ENCODE data around the gene ST14.
A peak's percentile ranks its signal among the peaks of the same experiment; 100 is the strongest.
"Not testable (repeated sequence)": the region's sequence is repeated elsewhere in the genome, so short reads cannot be mapped to it uniquely, and the experiment has no call there.

The ST14 gene

GRCh38 chr11:130163346-130164220 is 4.0 kb downstream of the ST14 start:
- H3K27me3 ChIP-seq (ENCODE audit: insufficient read depth, low read length), result peaks cover 42% of the 10 kb centered on the region
- H3K79me2 ChIP-seq (ENCODE audit: control insufficient read depth, insufficient read depth, low read length, unreplicated experiment), result no peaks in the 10 kb centered on the region
- H3K36me3 ChIP-seq (ENCODE audit: insufficient read depth, low read length), result no peaks in the 10 kb centered on the region
- H3K27ac ChIP-seq (ENCODE audit: low read depth, low read length), result no peak overlapping the region
- H3K4me3 ChIP-seq (ENCODE audit: low read depth, low read length), result no peak overlapping the region
- H2AFZ ChIP-seq (ENCODE audit: low read length, unreplicated experiment), result no peak overlapping the region
- peaks cover 14% of the 10 kb centered on the region for H3K4me1 ChIP-seq (ENCODE audit: control insufficient read depth, insufficient read depth, low read length, unreplicated experiment)

DNA sequence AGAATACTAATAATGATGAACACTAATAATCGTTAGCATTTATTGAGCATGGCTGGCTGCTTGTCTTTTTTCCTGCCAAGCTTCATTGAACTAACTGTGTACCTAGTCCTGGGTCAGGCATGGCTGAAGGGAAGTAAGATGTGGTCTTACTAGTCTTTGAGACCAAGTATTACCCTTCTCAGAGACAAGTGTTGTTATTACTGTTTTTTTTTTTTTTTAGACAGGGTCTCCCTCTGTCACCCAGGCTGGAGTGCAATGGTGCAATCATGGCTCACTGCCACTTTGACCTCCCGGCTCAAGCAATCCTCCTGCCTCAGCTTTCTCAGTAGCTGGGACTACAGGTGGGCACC is 4.6 kb downstream of the ST14 start:
- Histone ChIP-seq H3K27ac (ENCODE audit: low read depth, low read length) (no peak overlapping the region), H3K36me3 (ENCODE audit: insufficient read depth, low read length) (no peaks in the 10 kb centered on the region), H3K79me2 (ENCODE audit: control insufficient read depth, insufficient read depth, low read length, unreplicated experiment) (no peaks in the 10 kb centered on the region)

DNA sequence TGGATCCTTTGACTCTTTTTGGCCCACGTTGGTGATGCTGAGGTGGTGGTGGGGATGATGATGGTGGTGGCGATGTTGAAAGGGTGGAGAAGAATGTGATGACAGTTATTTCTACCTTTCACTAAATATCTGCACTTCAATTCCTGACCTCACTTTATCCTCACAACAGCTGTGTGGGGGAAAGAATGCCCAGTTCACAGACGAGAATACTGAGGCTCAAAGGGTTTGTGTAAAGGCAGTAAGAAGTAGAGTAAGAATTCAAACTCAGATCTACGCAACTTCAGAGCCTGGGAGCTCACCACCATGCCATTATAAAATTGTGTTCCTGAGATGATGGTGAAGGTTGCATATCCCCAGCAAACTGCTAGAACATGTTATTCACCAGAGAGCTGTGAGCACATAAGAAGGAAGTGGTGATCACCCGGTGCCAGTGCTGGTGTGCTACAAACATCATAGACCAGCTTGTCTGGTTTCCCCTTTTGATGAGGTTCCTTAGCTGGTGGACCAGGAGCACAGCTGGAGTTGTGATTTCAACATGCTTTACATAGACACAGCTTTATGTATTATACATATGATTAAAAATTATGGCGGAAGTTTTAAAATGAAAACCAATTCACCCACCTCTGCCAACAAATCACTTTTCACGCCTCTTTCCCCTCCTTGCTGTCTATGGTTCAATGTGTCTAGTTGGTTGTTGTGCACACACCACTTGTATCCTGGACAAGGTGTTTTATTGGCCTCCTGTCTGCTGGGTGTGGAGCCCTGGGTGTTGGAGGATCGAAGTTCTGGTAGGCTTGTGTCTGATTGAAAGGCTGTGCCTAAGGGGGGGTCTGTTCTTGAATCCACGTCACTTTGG is 6.2 kb downstream of the ST14 start:
- Histone ChIP-seq H3K79me2 (ENCODE audit: control insufficient read depth, insufficient read depth, low read length, unreplicated experiment) (no peaks in the 10 kb centered on the region), H2AFZ (ENCODE audit: low read length, unreplicated experiment) (no peak overlapping the region), H3K27me3 (ENCODE audit: insufficient read depth, low read length) (peaks cover 20% of the 10 kb centered on the region), H3K27ac (ENCODE audit: low read depth, low read length) (peak overlapping the region; percentile 38; the same call in 1 of the 2 replicates), H3K4me3 (ENCODE audit: low read depth, low read length) (no peak overlapping the region), H3K4me1 (ENCODE audit: control insufficient read depth, insufficient read depth, low read length, unreplicated experiment) (peaks cover 14% of the 10 kb centered on the region), H3K36me3 (ENCODE audit: insufficient read depth, low read length) (no peaks in the 10 kb centered on the region)

More for the DNA sequence above, 4.6 kb downstream of the ST14 start:
- Histone ChIP-seq H3K4me1 (ENCODE audit: control insufficient read depth, insufficient read depth, low read length, unreplicated experiment) (peaks cover 14% of the 10 kb centered on the region), H3K27me3 (ENCODE audit: insufficient read depth, low read length) (peaks cover 36% of the 10 kb centered on the region), H2AFZ (ENCODE audit: low read length, unreplicated experiment) (no peak overlapping the region), H3K4me3 (ENCODE audit: low read depth, low read length) (no peak overlapping the region)

DNA sequence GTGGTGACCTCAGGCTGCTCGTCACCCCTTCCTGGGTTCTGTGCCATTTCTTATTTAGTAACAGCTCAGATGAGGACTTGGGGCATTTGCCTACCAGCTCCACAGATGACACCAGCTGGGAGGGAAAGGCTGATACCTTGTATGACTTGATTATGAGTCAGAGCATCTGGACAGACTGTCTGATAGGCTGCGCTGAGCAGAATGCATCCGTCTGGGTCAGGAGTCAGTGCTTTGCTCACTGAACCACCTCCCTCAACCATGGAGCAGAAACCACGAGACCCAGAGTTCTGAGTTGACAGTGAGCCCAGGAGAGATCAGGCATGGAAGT is 6.8 kb downstream of the ST14 start:
- Histone ChIP-seq H3K27me3 (ENCODE audit: insufficient read depth, low read length) (peaks cover 14% of the 10 kb centered on the region), H2AFZ (ENCODE audit: low read length, unreplicated experiment) (no peak overlapping the region), H3K27ac (ENCODE audit: low read depth, low read length) (peak overlapping the region; percentile 38; the same call in 1 of the 2 replicates), H3K79me2 (ENCODE audit: control insufficient read depth, insufficient read depth, low read length, unreplicated experiment) (no peaks in the 10 kb centered on the region), H3K4me3 (ENCODE audit: low read depth, low read length) (no peak overlapping the region), H3K36me3 (ENCODE audit: insufficient read depth, low read length) (no peaks in the 10 kb centered on the region), H3K4me1 (ENCODE audit: control insufficient read depth, insufficient read depth, low read length, unreplicated experiment) (peaks cover 14% of the 10 kb centered on the region)

DNA sequence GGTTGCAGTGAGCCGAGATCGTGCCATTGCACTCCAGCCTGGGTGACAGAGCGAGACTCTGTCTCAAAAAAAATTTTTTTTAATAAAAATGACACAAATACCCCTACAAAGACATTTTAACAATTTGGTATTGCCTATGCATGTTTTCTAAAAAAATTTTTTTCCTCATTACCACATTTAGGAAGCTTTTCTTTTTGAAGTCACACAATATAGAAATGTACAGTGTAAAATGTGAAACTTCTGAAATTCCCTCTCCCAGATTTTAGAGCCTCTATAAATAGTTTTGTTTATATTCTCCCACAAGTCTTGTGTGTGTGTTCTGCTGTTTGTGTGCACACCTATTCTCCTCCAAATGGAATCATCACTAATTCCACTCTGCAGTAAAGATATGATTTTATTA is 7.6 kb downstream of the ST14 start:
- Histone ChIP-seq H2AFZ (ENCODE audit: low read length, unreplicated experiment) (no peak overlapping the region), H3K27ac (ENCODE audit: low read depth, low read length) (peak overlapping the region; percentile 25; the same call in 1 of the 2 replicates), H3K4me1 (ENCODE audit: control insufficient read depth, insufficient read depth, low read length, unreplicated experiment) (peaks cover 14% of the 10 kb centered on the region), H3K4me3 (ENCODE audit: low read depth, low read length) (no peak overlapping the region), H3K79me2 (ENCODE audit: control insufficient read depth, insufficient read depth, low read length, unreplicated experiment) (no peaks in the 10 kb centered on the region), H3K27me3 (ENCODE audit: insufficient read depth, low read length) (peaks cover 7% of the 10 kb centered on the region), H3K36me3 (ENCODE audit: insufficient read depth, low read length) (no peaks in the 10 kb centered on the region)

DNA sequence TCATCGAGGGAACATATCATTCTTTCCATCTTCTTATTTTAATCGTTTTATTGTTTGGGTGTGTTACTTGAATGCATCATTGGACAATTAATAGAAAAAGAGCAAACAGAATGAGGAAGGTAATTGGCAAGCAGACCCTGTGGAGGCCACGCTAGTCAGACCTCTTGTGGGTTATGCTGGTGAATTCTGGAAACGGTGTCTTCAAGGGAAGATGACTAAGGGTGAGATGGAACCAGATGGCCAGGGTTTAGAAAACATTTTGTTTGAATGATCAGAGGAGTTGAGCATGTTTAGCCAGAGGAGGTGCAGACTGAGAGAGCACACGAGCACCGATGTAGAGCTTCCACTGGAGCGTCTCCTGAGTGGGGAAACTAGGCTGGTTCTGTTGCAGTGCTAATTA is 8.5 kb downstream of the ST14 start:
- Histone ChIP-seq H3K27me3 (ENCODE audit: insufficient read depth, low read length) (no peaks in the 10 kb centered on the region), H2AFZ (ENCODE audit: low read length, unreplicated experiment) (no peak overlapping the region), H3K4me3 (ENCODE audit: low read depth, low read length) (no peak overlapping the region), H3K79me2 (ENCODE audit: control insufficient read depth, insufficient read depth, low read length, unreplicated experiment) (no peaks in the 10 kb centered on the region), H3K36me3 (ENCODE audit: insufficient read depth, low read length) (no peaks in the 10 kb centered on the region), H3K4me1 (ENCODE audit: control insufficient read depth, insufficient read depth, low read length, unreplicated experiment) (peaks cover 14% of the 10 kb centered on the region), H3K27ac (ENCODE audit: low read depth, low read length) (no peak overlapping the region)

GRCh38 chr11:130170345-130170744 is 10.8 kb downstream of the ST14 start:
- Histone ChIP-seq H3K36me3 (ENCODE audit: insufficient read depth, low read length) (no peaks in the 10 kb centered on the region), H3K4me3 (ENCODE audit: low read depth, low read length) (no peak overlapping the region), H3K4me1 (ENCODE audit: control insufficient read depth, insufficient read depth, low read length, unreplicated experiment) (peaks cover 14% of the 10 kb centered on the region), H3K79me2 (ENCODE audit: control insufficient read depth, insufficient read depth, low read length, unreplicated experiment) (no peaks in the 10 kb centered on the region), H3K27me3 (ENCODE audit: insufficient read depth, low read length) (no peaks in the 10 kb centered on the region), H2AFZ (ENCODE audit: low read length, unreplicated experiment) (no peak overlapping the region), H3K27ac (ENCODE audit: low read depth, low read length) (no peak overlapping the region)

GRCh38 chr11:130171534-130171933 is 12.0 kb downstream of the ST14 start:
- no peaks in the 10 kb centered on the region for H3K36me3 ChIP-seq (ENCODE audit: insufficient read depth, low read length)
- no peaks in the 10 kb centered on the region for H3K27me3 ChIP-seq (ENCODE audit: insufficient read depth, low read length)
- no peak overlapping the region for H3K27ac ChIP-seq (ENCODE audit: low read depth, low read length)
- no peaks in the 10 kb centered on the region for H3K79me2 ChIP-seq (ENCODE audit: control insufficient read depth, insufficient read depth, low read length, unreplicated experiment)
- H3K4me3 ChIP-seq (ENCODE audit: low read depth, low read length), result no peak overlapping the region
- H3K4me1 ChIP-seq (ENCODE audit: control insufficient read depth, insufficient read depth, low read length, unreplicated experiment), result peaks cover 8% of the 10 kb centered on the region
- no peak overlapping the region for H2AFZ ChIP-seq (ENCODE audit: low read length, unreplicated experiment)

- H3K4me3 ChIP-seq (ENCODE audit: low read depth, low read length); H3K27me3 ChIP-seq (ENCODE audit: insufficient read depth, low read length); H3K4me1 ChIP-seq (ENCODE audit: control insufficient read depth, insufficient read depth, low read length, unreplicated experiment); H3K36me3 ChIP-seq (ENCODE audit: insufficient read depth, low read length); H2AFZ ChIP-seq (ENCODE audit: low read length, unreplicated experiment); H3K79me2 ChIP-seq (ENCODE audit: control insufficient read depth, insufficient read depth, low read length, unreplicated experiment); H3K27ac ChIP-seq (ENCODE audit: low read depth, low read length): not testable (repeated sequence)
Observed at GRCh38 chr11:130172001-130172400, 12.4 kb downstream of the ST14 start.

- Histone ChIP-seq H3K4me1 (ENCODE audit: control insufficient read depth, insufficient read depth, low read length, unreplicated experiment) (no peaks in the 10 kb centered on the region), H3K27me3 (ENCODE audit: insufficient read depth, low read length) (no peaks in the 10 kb centered on the region), H3K36me3 (ENCODE audit: insufficient read depth, low read length) (no peaks in the 10 kb centered on the region), H3K79me2 (ENCODE audit: control insufficient read depth, insufficient read depth, low read length, unreplicated experiment) (no peaks in the 10 kb centered on the region), H3K4me3 (ENCODE audit: low read depth, low read length) (no peak overlapping the region), H3K27ac (ENCODE audit: low read depth, low read length) (no peak overlapping the region), H2AFZ (ENCODE audit: low read length, unreplicated experiment) (no peak overlapping the region)
Observed at GRCh38 chr11:130174642-130175041, 15.1 kb downstream of the ST14 start.

DNA sequence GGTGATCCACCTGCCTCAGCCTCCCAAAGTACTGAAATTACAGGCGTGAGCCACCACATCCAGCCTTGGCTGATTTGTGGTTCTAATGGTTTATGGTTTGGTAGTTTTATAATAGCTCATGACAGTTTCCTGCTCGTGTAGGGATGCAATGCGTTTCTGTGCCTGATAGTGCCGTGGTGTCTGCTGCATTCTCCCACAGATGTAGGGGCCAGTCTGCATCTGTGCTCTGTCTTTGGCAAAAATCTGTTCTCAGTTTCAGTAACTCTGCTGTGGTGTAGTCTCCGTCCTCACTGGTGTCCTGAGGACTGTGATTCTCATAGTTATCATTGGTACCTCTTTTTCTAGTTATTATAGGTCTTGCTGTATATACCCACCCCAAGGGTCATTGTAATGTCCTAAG is 16.3 kb downstream of the ST14 start:
- Histone ChIP-seq H3K27ac (ENCODE audit: low read depth, low read length) (no peak overlapping the region), H3K79me2 (ENCODE audit: control insufficient read depth, insufficient read depth, low read length, unreplicated experiment) (no peaks in the 10 kb centered on the region), H3K4me1 (ENCODE audit: control insufficient read depth, insufficient read depth, low read length, unreplicated experiment) (no peaks in the 10 kb centered on the region), H3K27me3 (ENCODE audit: insufficient read depth, low read length) (no peaks in the 10 kb centered on the region), H3K4me3 (ENCODE audit: low read depth, low read length) (no peak overlapping the region), H2AFZ (ENCODE audit: low read length, unreplicated experiment) (no peak overlapping the region), H3K36me3 (ENCODE audit: insufficient read depth, low read length) (no peaks in the 10 kb centered on the region)

Measured in ACC112 (cell line).